Suprapubic skin (tissue), 4 donors: ENCODE results near the gene CRABP2.

Experiments
- CTCF ChIP-seq, 2 donors: fragments of 200-600 bp in 1 of 2; fragments of 450-650 bp in 1 of 2; sonication (generic) in 1 of 2; IDR thresholded peaks; one replicate each; pipeline ENCODE4 v1.5.1; 2016 to 2019; ENCODE audit warnings: antibody characterized with exemption in 2 of 2, mild to moderate bottlenecking in 1 of 2, moderate library complexity in 1 of 2
- EP300 ChIP-seq: sonication (generic); formaldehyde crosslinking; IDR thresholded peaks from one replicate; pipeline ENCODE4 v1.6.1; 2017; ENCODE audit warnings: antibody characterized with exemption
- POLR2A ChIP-seq, 2 donors: fragments of 450-650 bp; IDR thresholded peaks; one replicate each; pipeline ENCODE4 v1.6.1; 2017; ENCODE audit warnings: antibody characterized with exemption in 2 of 2, mild to moderate bottlenecking in 2 of 2, moderate library complexity in 2 of 2
- POLR2AphosphoS5 ChIP-seq, 3 donors: sonication (generic); formaldehyde crosslinking; IDR thresholded peaks; one replicate each; pipeline ENCODE4 v1.6.1; 2017; ENCODE audit warnings: antibody characterized with exemption in 3 of 3

GRCh38 chr1:156675210-156676113 lies 29.9 kb downstream of the CRABP2 start:
- TF ChIP-seq CTCF (IDR thresholded peaks at IDR 0.05) (no peak), POLR2A (IDR thresholded peaks at IDR 0.05) (no peak), POLR2AphosphoS5 (IDR thresholded peaks at IDR 0.05) (no peak), EP300 (no peak)
